MM.1S (cell line): ENCODE measurements around the gene GPI.
"Not testable (repeated sequence)": the region's sequence is repeated elsewhere in the genome, so short reads cannot be mapped to it uniquely, and the experiment has no call there.

Experiments
- DNase-seq: peaks from one replicate; pipeline ENCODE4 v3.0.0-alpha.2; 2015
- H2AFZ ChIP-seq: fragments of 300-600 bp; sonication (generic); 2 replicates; pipeline ENCODE4 v1.6.0; 2016; ENCODE audit warnings: antibody characterized with exemption, low read length
- H3F3A ChIP-seq: fragments of 300-600 bp; sonication (generic); 2 replicates; pipeline ENCODE4 v1.6.1; 2016; ENCODE audit warnings: mild to moderate bottlenecking, antibody characterized with exemption, low read length, moderate library complexity, mixed read lengths; ENCODE audit not compliant: insufficient read depth
- H3K27ac ChIP-seq: fragments of 300-600 bp; sonication (generic); 2 replicates; pipeline ENCODE4 v1.5.1; 2016; ENCODE audit warnings: mild to moderate bottlenecking, low read length
- H3K27me3 ChIP-seq: fragments of 300-600 bp; sonication (generic); replicated peaks from 2 replicates; pipeline ENCODE4 v1.6.0; 2016; ENCODE audit warnings: low read length; ENCODE audit not compliant: insufficient read depth
- H3K36me3 ChIP-seq: fragments of 300-600 bp; sonication (generic); replicated peaks from 2 replicates; pipeline ENCODE4 v1.6.1; 2016; ENCODE audit warnings: mild to moderate bottlenecking, low read length, mixed read lengths; ENCODE audit not compliant: insufficient read depth
- H3K4me1 ChIP-seq: fragments of 300-600 bp; sonication (generic); 2 replicates; pipeline ENCODE4 v1.6.1; 2016; ENCODE audit warnings: low read length, mixed read lengths
- H3K4me2 ChIP-seq: fragments of 300-600 bp; sonication (generic); 2 replicates; pipeline ENCODE4 v1.6.0; 2016; ENCODE audit warnings: low read depth, low read length
- H3K4me3 ChIP-seq: fragments of 300-600 bp; sonication (generic); 2 replicates; pipeline ENCODE4 v1.5.1; 2016; ENCODE audit warnings: low read length, mixed read lengths
- H3K79me2 ChIP-seq: fragments of 300-600 bp; sonication (generic); 2 replicates; pipeline ENCODE4 v1.6.1; 2016; ENCODE audit warnings: mixed run types, low read length, mixed read lengths
- H3K9ac ChIP-seq: fragments of 300-600 bp; sonication (generic); 2 replicates; pipeline ENCODE4 v1.6.1; 2016; ENCODE audit warnings: low read length, mixed read lengths
- H3K9me2 ChIP-seq: fragments of 300-600 bp; sonication (generic); replicated peaks from 2 replicates; pipeline ENCODE4 v1.6.1; 2016; ENCODE audit warnings: mild to moderate bottlenecking, low read length, mixed read lengths; ENCODE audit not compliant: insufficient read depth
- H3K9me3 ChIP-seq: fragments of 300-600 bp; sonication (generic); replicated peaks from 2 replicates; pipeline ENCODE4 v1.6.1; 2016; ENCODE audit warnings: mild to moderate bottlenecking, low read length, mixed read lengths; ENCODE audit not compliant: insufficient read depth
- H4K20me1 ChIP-seq: fragments of 300-600 bp; sonication (generic); 2 replicates; pipeline ENCODE4 v1.6.1; 2016; ENCODE audit warnings: mild to moderate bottlenecking, low read length, moderate library complexity, mixed read lengths; ENCODE audit not compliant: insufficient read depth
- CTCF ChIP-seq: fragments of 300-600 bp; sonication (generic); IDR thresholded peaks from 2 replicates; pipeline ENCODE4 v1.5.1; 2016; ENCODE audit warnings: antibody characterized with exemption, low read length, mixed read lengths
- EZH2 ChIP-seq: fragments of 300-600 bp; sonication (generic); optimal IDR thresholded peaks from 2 replicates; pipeline ENCODE3; 2017; ENCODE audit warnings: low read depth, mild to moderate bottlenecking, antibody characterized with exemption, low read length, mixed read lengths
- EZH2phosphoT487 ChIP-seq: fragments of 300-600 bp; sonication (generic); IDR thresholded peaks from 2 replicates; pipeline ENCODE4 v1.6.1; 2018; ENCODE audit warnings: antibody characterized with exemption, low read length

GPI gene

DNA sequence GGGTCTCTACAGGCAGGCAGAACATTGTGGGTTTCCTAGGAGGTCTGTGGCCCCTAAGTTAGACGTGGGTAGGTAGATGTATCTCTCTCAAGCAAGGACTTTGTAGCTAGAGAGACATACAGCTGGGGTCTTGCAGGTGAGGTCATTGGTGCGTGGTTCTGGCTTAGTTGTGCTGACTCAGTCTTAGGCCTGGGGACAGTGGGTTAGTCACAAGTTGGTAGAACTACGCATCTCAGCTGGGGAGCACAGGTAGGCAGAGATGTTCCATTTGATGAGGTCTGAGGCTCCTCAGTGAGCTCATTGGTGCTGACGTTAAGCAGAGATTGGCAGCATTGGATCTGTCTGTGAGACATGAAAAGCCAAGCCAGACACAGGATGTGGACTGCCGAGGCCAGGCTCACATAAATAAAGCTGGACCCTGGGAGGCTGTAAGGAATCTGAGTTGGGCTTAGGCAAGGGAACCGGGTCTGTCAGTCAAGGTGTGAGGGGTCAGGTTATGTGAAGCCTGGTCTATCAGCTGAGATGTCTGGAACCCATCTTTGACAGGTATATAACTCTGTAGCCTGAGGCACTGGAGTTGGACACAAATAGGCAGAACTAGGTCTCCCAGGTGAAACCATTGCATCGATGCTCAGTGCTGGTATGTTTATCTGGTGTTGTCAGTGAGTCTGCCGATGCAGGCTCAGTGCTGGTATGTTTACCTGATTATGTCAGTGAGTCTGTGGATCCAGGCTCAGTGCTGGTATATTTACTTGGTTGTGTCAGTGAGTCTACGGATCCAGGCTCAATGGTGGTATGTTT, 21.8 kb downstream of the GPI start:
- Histone ChIP-seq H3K4me3 (no peak overlapping the region), H3K27ac (no peak overlapping the region), H3K4me1 (no peaks in the 10 kb centered on the region), H3K27me3 (no peaks in the 10 kb centered on the region), H4K20me1 (no peaks in the 10 kb centered on the region), H3K9ac (no peak overlapping the region), H3K9me2 (no peaks in the 10 kb centered on the region), H3F3A (no peaks in the 10 kb centered on the region), H3K36me3 (peaks cover 19% of the 10 kb centered on the region), H3K4me2 (no peak overlapping the region), H2AFZ (no peak overlapping the region), H3K9me3 (no peaks in the 10 kb centered on the region), H3K79me2 (peaks cover 64% of the 10 kb centered on the region)
- no peak for DNase-seq
- no peak for TF ChIP-seq CTCF
- no peak for TF ChIP-seq EZH2phosphoT487
- no peak for TF ChIP-seq EZH2

DNA sequence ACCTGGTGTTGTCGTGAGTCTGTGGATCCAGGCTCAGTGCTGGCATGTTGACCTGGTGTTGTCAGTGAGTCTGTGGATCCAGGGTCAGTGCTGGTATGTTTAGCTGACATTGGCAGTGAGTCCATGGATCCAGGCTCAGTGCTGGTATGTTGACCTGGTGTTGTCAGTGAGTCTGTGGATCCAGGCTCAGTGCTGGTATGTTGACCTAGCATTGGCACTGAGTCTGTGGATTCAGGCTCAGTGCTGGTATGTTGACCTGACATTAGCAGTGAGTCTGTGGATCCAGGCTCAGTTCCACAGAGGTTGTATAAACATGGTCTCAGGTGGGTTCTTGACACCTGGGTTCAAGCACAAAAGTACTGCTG, 22.4 kb downstream of the GPI start:
- H2AFZ ChIP-seq = no peak overlapping the region
- H4K20me1 ChIP-seq = no peaks in the 10 kb centered on the region
- H3K4me3 ChIP-seq = no peak overlapping the region
- no peak overlapping the region for H3K27ac ChIP-seq
- no peaks in the 10 kb centered on the region for H3K27me3 ChIP-seq
- no peaks in the 10 kb centered on the region for H3K9me2 ChIP-seq
- H3K36me3 ChIP-seq = peaks cover 14% of the 10 kb centered on the region
- DNase-seq = no peak
- peaks cover 62% of the 10 kb centered on the region for H3K79me2 ChIP-seq
- H3K9me3 ChIP-seq = no peaks in the 10 kb centered on the region
- H3K4me2 ChIP-seq = no peak overlapping the region
- H3K4me1 ChIP-seq = no peaks in the 10 kb centered on the region
- no peak overlapping the region for H3K9ac ChIP-seq
- H3F3A ChIP-seq = no peaks in the 10 kb centered on the region
- TF ChIP-seq EZH2 (no peak), CTCF (no peak), EZH2phosphoT487 (no peak)

DNA sequence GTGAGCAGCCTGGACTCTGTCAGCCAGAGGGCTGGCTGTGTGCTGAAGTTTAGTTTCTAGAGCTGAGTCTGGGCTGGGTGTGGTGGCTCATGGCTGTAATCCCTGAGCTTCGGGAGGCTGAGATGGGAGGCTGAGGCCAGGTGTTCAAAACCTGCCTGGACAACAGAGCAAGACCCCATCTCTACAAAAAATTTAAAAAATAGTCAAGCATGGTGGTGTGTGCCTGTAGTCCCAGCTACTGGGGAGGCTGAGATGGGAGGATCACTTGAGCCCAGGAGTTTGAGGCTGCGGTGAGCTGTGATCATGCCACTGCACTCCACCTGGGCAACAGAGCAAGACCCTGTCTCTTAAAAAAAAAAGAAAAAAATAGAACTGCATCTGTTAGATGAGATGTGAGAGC, 23.7 kb downstream of the GPI start:
- H3K9me2 ChIP-seq, DNase-seq, H3K4me2 ChIP-seq, H3K27ac ChIP-seq, H3K36me3 ChIP-seq, H3K9me3 ChIP-seq, H3K27me3 ChIP-seq, H3K4me3 ChIP-seq, H3K9ac ChIP-seq, H3F3A ChIP-seq, H3K4me1 ChIP-seq, H4K20me1 ChIP-seq, H2AFZ ChIP-seq: not testable (repeated sequence)
- peaks cover 50% of the 10 kb centered on the region for H3K79me2 ChIP-seq

DNA sequence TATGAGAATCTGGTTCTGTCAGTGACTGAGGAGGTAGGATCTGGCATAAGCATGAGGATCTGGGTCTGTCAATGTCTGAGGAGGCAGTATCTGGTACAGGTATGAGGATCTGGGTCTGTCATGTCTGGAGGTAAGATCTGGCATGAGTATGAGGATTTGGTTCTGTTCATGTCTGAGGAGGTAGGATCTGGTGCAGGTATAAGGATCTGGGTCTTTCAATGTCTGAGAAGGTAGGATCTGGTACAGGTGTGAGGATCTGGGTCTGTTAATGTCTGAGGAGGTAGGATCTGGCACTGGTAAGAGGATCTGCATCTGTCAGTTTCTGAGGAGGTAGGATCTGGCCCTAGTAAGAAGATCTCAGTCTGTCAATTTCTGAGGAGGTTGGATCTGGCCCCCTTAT, 26.8 kb downstream of the GPI start:
- no peaks in the 10 kb centered on the region for H3K4me1 ChIP-seq
- no peaks in the 10 kb centered on the region for H3K9me2 ChIP-seq
- no peaks in the 10 kb centered on the region for H4K20me1 ChIP-seq
- no peaks in the 10 kb centered on the region for H3K27me3 ChIP-seq
- H3K9ac ChIP-seq = no peak overlapping the region
- no peak overlapping the region for H3K4me3 ChIP-seq
- H3K4me2 ChIP-seq = no peak overlapping the region
- H3F3A ChIP-seq = no peaks in the 10 kb centered on the region
- no peak overlapping the region for H3K27ac ChIP-seq
- H2AFZ ChIP-seq = no peak overlapping the region
- no peaks in the 10 kb centered on the region for H3K9me3 ChIP-seq
- H3K36me3 ChIP-seq = peaks cover 11% of the 10 kb centered on the region
- no peak for TF ChIP-seq EZH2
- TF ChIP-seq EZH2phosphoT487 = no peak
- TF ChIP-seq CTCF = no peak
- H3K79me2 ChIP-seq = peaks cover 36% of the 10 kb centered on the region
- no peak for DNase-seq
